BJ (cell line): Measurements from ENCODE around the gene ZKSCAN1. TPM values are rescaled to one million over a fixed set of nuclear protein-coding genes. Genes with fewer than 3 reads are reported as not detected.
"Not testable (repeated sequence)": the region's sequence is repeated elsewhere in the genome, so short reads cannot be mapped to it uniquely, and the experiment has no call there.

Experiments used
- CTCF ChIA-PET: fragments of 350-600 bp; formaldehyde crosslinking; extraction: SDS; loops from one replicate; lab custom pipeline; 2021; ENCODE audit warnings: antibody characterized with exemption, inconsistent platforms; lab: Yijun Ruan, JAX
- POLR2A ChIA-PET: fragments of 300-600 bp; sonication (Branson Sonifier 250); formaldehyde crosslinking; extraction: SDS; loops from one replicate; lab custom pipeline; 2021; ENCODE audit warnings: antibody characterized with exemption; lab: Charles Lee
- DNase-seq: peaks from one replicate; pipeline ENCODE4 v3.0.0-alpha.2; 2011; ENCODE audit warnings: low read depth
- H3K27me3 ChIP-seq: 2 replicates; pipeline ENCODE4 v1.6.0; 2011; ENCODE audit warnings: low read length; ENCODE audit not compliant: control insufficient read depth, insufficient read depth
- H3K36me3 ChIP-seq: 2 replicates; pipeline ENCODE4 v1.5.1; 2011; ENCODE audit warnings: low read length; ENCODE audit not compliant: control insufficient read depth, insufficient read depth
- H3K4me3 ChIP-seq: 2 replicates; pipeline ENCODE4 v1.5.1; 2011; ENCODE audit warnings: low read depth, mild to moderate bottlenecking, control low read depth, low read length
- polyA plus RNA-seq: library from polyadenylated mRNA; depleted of rRNA; stranded (reverse); fragments of >200 nt; gene quantifications from 2 replicates; pipeline ENCODE4 v1.2.3, GENCODE V29; 2011
- TF ChIP-seq, protein P1 (sequence below): IDR thresholded peaks from 2 replicates; pipeline ENCODE4 v1.5.1; 2011; ENCODE audit warnings: low read depth, mild to moderate bottlenecking, control low read depth, inconsistent platforms, low read length, moderate library complexity; ENCODE audit not compliant: insufficient read depth

ZKSCAN1 gene
- polyA plus RNA-seq, 1 experiment: 24.5 TPM

DNA sequence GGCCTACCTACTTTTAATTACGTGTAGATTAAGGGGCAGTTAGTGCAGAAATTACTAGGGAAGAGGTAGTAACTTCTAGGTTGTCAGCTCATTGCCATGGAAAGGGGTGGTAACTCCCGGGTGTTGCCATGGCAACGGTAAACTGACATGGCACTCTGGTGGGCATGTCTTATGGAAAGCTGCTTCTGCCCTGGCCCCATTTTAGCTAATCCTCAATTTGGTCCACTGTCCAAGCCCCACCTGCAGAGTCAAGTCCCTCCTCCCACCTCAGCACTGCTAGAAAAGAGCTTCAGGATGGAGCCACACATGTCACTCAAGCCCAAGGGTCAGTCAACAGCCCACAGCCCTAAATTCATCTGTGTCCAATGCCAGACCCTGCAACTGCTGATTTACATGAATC is 7.5 kb upstream of the ZKSCAN1 start:
- ChIA-PET POLR2A (no interaction called here), CTCF (interaction anchor here (0.6 to 1.6 kb wide), 3 partner anchors 14 to 27 kb away, joined by 3 to 5 read pairs (median 4); no protein-coding TSS in a partner anchor)
- Histone ChIP-seq H3K4me3 (no peak overlapping the region), H3K36me3 (no peaks in the 10 kb centered on the region), H3K27me3 (peaks cover 5% of the 10 kb centered on the region)
- no peak for DNase-seq
- TF ChIP-seq, protein P1, sequence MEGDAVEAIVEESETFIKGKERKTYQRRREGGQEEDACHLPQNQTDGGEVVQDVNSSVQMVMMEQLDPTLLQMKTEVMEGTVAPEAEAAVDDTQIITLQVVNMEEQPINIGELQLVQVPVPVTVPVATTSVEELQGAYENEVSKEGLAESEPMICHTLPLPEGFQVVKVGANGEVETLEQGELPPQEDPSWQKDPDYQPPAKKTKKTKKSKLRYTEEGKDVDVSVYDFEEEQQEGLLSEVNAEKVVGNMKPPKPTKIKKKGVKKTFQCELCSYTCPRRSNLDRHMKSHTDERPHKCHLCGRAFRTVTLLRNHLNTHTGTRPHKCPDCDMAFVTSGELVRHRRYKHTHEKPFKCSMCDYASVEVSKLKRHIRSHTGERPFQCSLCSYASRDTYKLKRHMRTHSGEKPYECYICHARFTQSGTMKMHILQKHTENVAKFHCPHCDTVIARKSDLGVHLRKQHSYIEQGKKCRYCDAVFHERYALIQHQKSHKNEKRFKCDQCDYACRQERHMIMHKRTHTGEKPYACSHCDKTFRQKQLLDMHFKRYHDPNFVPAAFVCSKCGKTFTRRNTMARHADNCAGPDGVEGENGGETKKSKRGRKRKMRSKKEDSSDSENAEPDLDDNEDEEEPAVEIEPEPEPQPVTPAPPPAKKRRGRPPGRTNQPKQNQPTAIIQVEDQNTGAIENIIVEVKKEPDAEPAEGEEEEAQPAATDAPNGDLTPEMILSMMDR: no peak

DNA sequence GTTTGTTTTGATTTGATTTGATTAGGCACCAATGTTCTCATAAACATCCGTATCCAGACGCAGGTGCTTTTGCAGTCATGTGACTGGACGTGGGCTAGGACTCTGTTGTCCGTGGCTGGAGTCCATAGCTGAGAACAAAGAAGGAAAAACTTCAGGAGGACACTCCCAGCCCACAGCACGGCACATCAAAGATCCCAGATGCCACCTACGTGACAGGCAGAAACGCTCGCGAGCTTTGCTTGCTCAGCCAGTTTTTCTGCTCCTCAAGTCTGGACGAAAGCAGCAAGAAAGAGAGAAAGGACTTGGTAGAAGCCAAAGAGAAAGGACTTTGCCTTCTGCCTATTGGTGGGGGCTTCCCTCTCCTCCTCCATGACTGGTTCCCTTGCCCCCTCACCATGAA is 6.9 kb upstream of the ZKSCAN1 start:
- ChIA-PET POLR2A (no interaction called here), CTCF (interaction anchor here (0.6 to 1.6 kb wide), 3 partner anchors 14 to 26 kb away, joined by 3 to 5 read pairs (median 4); no protein-coding TSS in a partner anchor)
- no peak for DNase-seq
- TF ChIP-seq, protein P1: no peak
- H3K4me3 ChIP-seq: no peak overlapping the region
- peaks cover 5% of the 10 kb centered on the region for H3K27me3 ChIP-seq
- H3K36me3 ChIP-seq: no peaks in the 10 kb centered on the region

DNA sequence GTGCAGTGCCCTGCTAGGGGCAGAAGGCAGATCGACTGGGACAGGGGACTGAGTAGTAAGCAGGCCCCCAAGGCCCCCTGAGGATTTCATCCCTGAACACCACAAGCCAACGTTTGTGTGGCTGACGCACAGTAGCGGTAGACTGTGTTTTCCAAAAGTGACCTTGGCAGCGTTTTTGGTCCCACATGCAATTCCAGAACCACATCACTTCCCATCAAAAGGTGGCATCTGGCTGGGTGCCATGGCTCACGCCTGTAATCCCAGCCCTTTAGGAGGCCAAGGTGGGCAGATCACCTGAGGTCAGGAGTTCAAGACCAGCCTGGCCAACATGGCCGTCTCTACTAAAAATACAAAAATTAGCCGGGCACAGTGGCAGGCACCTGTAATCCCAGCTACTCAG is 5.4 kb upstream of the ZKSCAN1 start:
- H3K4me3 ChIP-seq, POLR2A ChIA-PET, H3K27me3 ChIP-seq, H3K36me3 ChIP-seq, CTCF ChIA-PET, DNase-seq: not testable (repeated sequence)

DNA sequence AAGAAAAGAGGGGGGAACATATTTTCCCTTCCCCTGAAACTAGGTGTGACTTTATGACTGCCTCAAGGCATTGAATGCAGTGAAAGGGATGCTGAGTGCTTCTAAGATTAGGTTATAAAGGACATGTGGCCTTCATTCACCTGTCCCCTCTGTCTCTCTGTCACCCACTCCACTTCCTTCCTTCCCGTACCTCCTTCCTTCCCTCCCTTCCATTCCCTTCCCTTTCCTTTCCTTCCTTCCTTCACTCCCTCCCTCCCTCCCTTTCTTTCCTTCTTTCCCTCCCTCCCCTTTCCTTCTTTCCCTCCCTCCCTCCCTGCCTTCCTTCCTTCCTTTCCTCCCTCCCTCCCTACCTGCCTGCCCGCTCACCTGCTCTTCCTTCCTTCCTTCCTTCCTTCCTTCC is 4.5 kb upstream of the ZKSCAN1 start:
- Histone ChIP-seq H3K4me3 (no peak overlapping the region), H3K36me3 (no peaks in the 10 kb centered on the region), H3K27me3 (peaks cover 3% of the 10 kb centered on the region; the same call in 1 of the 2 replicates)
- TF ChIP-seq, protein P1: no peak
- ChIA-PET POLR2A (no interaction called here), CTCF (interaction anchor here (0.6 kb wide), 1 partner anchor 22 kb away, joined by 5 read pairs; no protein-coding TSS in a partner anchor)
- DNase-seq: no peak

DNA sequence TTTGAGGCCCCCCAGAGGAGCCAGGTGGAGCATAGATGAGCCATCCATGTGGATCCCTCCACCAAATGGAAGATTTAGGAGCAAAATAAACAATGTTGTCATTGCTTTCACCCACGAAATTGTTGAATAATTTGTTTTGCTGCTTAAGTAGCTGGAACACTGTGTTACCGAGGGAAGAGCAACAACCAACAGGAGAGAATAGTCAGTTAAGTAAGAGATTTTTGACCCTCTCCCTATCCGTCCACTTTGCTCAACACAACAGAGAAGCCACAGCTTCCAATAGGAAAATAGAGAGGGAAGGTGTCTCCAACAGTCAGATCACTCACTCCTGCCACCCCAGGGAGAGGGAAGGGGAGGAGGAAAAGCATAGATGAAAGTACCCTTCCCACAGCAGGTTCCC is 3.9 kb upstream of the ZKSCAN1 start:
- no peak for DNase-seq
- H3K27me3 ChIP-seq: peaks cover 3% of the 10 kb centered on the region; the same call in 1 of the 2 replicates
- TF ChIP-seq, protein P1: no peak
- ChIA-PET CTCF (interaction anchor here (0.6 to 1.0 kb wide), 2 partner anchors 23 to 146 kb away, joined by 3 to 5 read pairs; no protein-coding TSS in a partner anchor), POLR2A (no interaction called here)
- no peaks in the 10 kb centered on the region for H3K36me3 ChIP-seq
- H3K4me3 ChIP-seq: no peak overlapping the region

DNA sequence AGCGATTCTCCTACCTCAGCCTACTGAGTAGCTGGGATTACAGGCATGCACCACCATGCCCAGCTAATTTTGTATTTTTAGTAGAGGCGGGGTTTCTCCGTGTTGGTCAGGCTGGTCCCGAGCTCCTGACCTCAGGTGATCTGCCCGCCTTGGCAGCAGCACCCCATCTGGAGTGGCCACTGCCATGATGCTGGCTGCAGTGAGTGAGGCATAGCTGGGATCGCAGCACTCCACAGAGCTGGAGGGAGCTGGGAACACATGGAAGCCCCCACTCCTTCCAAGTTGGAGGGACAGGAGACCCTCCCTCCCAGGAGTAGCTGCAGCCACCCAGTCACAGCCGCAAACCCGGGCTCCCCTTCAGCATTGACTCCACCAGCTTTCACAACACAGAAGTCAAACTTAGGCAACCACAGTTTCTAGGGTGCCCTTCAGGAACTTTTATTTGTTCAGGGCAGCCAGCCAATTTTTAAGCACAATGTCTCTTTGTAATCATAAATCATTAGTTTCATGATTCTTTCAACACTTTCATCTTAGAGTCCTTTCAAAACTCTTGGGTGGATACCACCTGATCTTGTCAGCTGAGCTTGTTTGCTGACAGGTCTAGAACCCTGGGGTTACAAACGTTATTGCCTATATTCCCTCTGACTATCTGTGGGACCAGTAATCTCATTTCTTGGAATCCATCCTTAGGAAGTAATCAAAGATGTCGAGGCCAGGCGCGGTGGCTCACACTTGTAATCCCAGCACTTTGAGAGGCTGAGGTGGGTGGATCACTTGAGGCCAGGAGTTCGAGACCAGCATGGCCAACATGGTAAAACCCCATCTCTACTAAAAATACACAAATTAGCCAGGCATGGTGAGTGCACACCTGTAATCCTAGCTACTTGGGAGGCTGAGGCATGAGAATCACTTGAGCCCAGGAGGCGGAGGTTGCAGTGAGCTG is 2.7 kb upstream of the ZKSCAN1 start:
- H3K36me3 ChIP-seq, CTCF ChIA-PET, H3K27me3 ChIP-seq, H3K4me3 ChIP-seq, DNase-seq, POLR2A ChIA-PET: not testable (repeated sequence)
